Trophoblast cell (in vitro differentiated cells and primary cell): ENCODE measurements around the gene SLC4A3.

Experiments used
- DNase-seq, 2 donors: peaks; one replicate each; pipeline ENCODE4 v3.0.0-alpha.2; 2016
- H2AFZ ChIP-seq: 2 replicates; pipeline ENCODE4 v1.6.1; 2013; ENCODE audit warnings: low read length, moderate library complexity, mild to moderate bottlenecking; ENCODE audit not compliant: insufficient read depth, poor library complexity
- H2AK5ac ChIP-seq: 2 replicates; pipeline ENCODE4 v1.6.1; 2013; ENCODE audit warnings: mild to moderate bottlenecking, low read length
- H2BK120ac ChIP-seq: 2 replicates; pipeline ENCODE4 v1.6.1; 2013; ENCODE audit warnings: low read length, mild to moderate bottlenecking, moderate library complexity; ENCODE audit not compliant: insufficient read depth, poor library complexity
- H2BK12ac ChIP-seq: 2 replicates; pipeline ENCODE4 v1.6.1; 2013; ENCODE audit warnings: mild to moderate bottlenecking, low read length, moderate library complexity
- H2BK5ac ChIP-seq: 2 replicates; pipeline ENCODE4 v1.6.1; 2013; ENCODE audit warnings: low read length, low read depth, moderate library complexity, mild to moderate bottlenecking; ENCODE audit not compliant: poor library complexity
- H3K14ac ChIP-seq: 2 replicates; pipeline ENCODE4 v1.6.1; 2013; ENCODE audit warnings: mild to moderate bottlenecking, low read length
- H3K18ac ChIP-seq: 2 replicates; pipeline ENCODE4 v1.6.1; 2013; ENCODE audit warnings: mild to moderate bottlenecking, low read length
- H3K23ac ChIP-seq: 2 replicates; pipeline ENCODE4 v1.6.1; 2013; ENCODE audit warnings: low read length
- H3K27ac ChIP-seq: 2 replicates; pipeline ENCODE4 v1.5.1; 2013; ENCODE audit warnings: low read depth, mild to moderate bottlenecking, inconsistent platforms, low read length, moderate library complexity
- H3K27me3 ChIP-seq: 2 replicates; pipeline ENCODE4 v1.6.1; 2013; ENCODE audit warnings: inconsistent platforms, mild to moderate bottlenecking, low read length, moderate library complexity; ENCODE audit not compliant: insufficient read depth
- H3K36me3 ChIP-seq, 2 experiments: 1 replicate in 1 of 2; 2 replicates in 1 of 2; pipeline ENCODE4 v1.6.1; 2013; ENCODE audit warnings: low read length in 2 of 2, mild to moderate bottlenecking in 2 of 2, moderate library complexity in 1 of 2; ENCODE audit not compliant: insufficient read depth in 2 of 2, control insufficient read depth in 1 of 2
- H3K4ac ChIP-seq: 2 replicates; pipeline ENCODE4 v1.6.1; 2013; ENCODE audit warnings: low read depth, mild to moderate bottlenecking, low read length, moderate library complexity
- H3K4me1 ChIP-seq, 2 experiments: 1 replicate in 1 of 2; 2 replicates in 1 of 2; pipeline ENCODE4 v1.6.1; 2013; ENCODE audit warnings: low read length in 2 of 2, mild to moderate bottlenecking in 2 of 2, moderate library complexity in 1 of 2; ENCODE audit not compliant: insufficient read depth in 2 of 2, control insufficient read depth in 1 of 2
- H3K4me2 ChIP-seq: 2 replicates; pipeline ENCODE4 v1.6.1; 2013; ENCODE audit warnings: inconsistent platforms, mild to moderate bottlenecking, low read length, moderate library complexity
- H3K4me3 ChIP-seq: 2 replicates; pipeline ENCODE4 v1.5.1; 2013; ENCODE audit warnings: mild to moderate bottlenecking, low read depth, low read length, inconsistent platforms
- H3K79me1 ChIP-seq: one replicate; pipeline ENCODE4 v1.6.1; 2013; ENCODE audit warnings: low read length
- H3K79me2 ChIP-seq: 2 replicates; pipeline ENCODE4 v1.6.1; 2013; ENCODE audit warnings: low read length, mild to moderate bottlenecking; ENCODE audit not compliant: control insufficient read depth, insufficient read depth, poor library complexity
- H3K9ac ChIP-seq: 2 replicates; pipeline ENCODE4 v1.6.1; 2013; ENCODE audit warnings: mild to moderate bottlenecking, low read length
- H3K9me3 ChIP-seq: 2 replicates; pipeline ENCODE4 v1.6.1; 2013; ENCODE audit warnings: low read depth, mild to moderate bottlenecking, control low read depth, inconsistent platforms, low read length; ENCODE audit not compliant: insufficient read depth
- H4K12ac ChIP-seq: 2 replicates; pipeline ENCODE4 v1.6.1; 2013; ENCODE audit warnings: low read depth, mild to moderate bottlenecking, low read length, moderate library complexity
- H4K8ac ChIP-seq: 2 replicates; pipeline ENCODE4 v1.6.1; 2013; ENCODE audit warnings: low read depth, mild to moderate bottlenecking, low read length, moderate library complexity
- H4K91ac ChIP-seq: one replicate; pipeline ENCODE4 v1.6.1; 2013; ENCODE audit warnings: low read depth, mild to moderate bottlenecking, low read length, moderate library complexity
- WGBS: extraction: QIAGEN DNeasy Blood & Tissue Kit; methylation state at CpG from one replicate; pipeline ENCODE4 v1.1.7; 2013; ENCODE audit warnings: missing lambda C conversion rate; ENCODE audit not compliant: insufficient read length, insufficient coverage; ENCODE audit errors: extremely low coverage; 5-methylcytosine and 5-hydroxymethylcytosine counted together

The SLC4A3 gene

DNA sequence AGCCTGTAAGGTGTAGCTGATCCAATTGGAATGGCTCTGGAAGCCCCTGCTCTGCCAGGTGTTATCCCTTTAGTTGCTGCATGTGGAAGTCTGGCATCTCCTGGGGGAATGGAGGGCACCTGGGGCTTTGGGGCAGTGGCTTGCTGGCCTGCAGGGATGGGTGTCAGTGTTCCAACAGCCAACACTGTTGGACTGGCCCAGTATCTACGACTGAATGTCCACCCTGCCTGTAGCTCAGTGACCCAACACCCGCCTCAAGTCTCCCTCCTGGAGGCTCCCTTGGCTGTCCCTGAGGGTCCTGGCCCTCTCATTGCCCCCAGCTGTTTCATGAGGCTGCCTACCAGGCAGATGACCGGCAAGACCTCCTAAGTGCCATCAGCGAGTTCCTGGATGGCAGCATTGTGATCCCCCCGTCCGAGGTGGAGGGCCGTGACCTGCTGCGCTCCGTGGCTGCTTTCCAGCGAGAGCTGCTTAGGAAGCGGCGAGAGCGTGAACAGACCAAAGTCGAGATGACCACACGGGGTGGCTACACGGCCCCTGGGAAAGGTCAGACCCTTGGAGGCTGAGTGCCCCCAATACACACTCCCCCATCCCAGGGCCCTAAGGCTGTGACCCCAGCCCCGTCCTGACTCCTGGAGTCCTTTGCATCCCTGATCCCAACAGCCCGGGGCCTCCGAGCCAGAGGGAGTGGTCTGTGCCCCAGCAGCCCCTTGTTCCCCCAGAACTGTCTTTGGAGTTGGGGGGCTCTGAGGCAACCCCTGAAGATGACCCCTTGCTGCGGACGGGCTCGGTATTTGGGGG lies 7.7 kb downstream of the SLC4A3 start:
- Histone ChIP-seq H4K12ac (no peak overlapping the region), H3K4me2 (no peak overlapping the region), H2AK5ac (no peak overlapping the region), H3K36me3 (peaks cover 22 to 35% of the 10 kb centered on the region in 2 experiments), H3K4me1 (no peaks in the 10 kb centered on the region), H4K8ac (no peak overlapping the region), H3K4ac (no peak overlapping the region), H3K27me3 (no peaks in the 10 kb centered on the region), H3K9ac (no peak overlapping the region), H3K27ac (no peak overlapping the region), H3K9me3 (peaks cover 7% of the 10 kb centered on the region), H3K79me2 (no peaks in the 10 kb centered on the region), H4K91ac (no peak overlapping the region), H3K23ac (no peak overlapping the region), H3K18ac (no peak overlapping the region), H3K79me1 (no peaks in the 10 kb centered on the region), H2BK120ac (no peak overlapping the region), H3K14ac (no peak overlapping the region), H3K4me3 (no peak overlapping the region), H2BK12ac (no peak overlapping the region), H2AFZ (no peak overlapping the region), H2BK5ac (no peak overlapping the region)
- DNase-seq: no peak
- no CpG with 5 or more reads among the region's 22 CpGs for WGBS

GRCh38 chr2:219636144-219636915 lies 8.9 kb downstream of the SLC4A3 start:
- no peak overlapping the region for H3K23ac ChIP-seq
- H3K9me3 ChIP-seq: peaks cover 7% of the 10 kb centered on the region
- H3K27ac ChIP-seq: no peak overlapping the region
- no peak overlapping the region for H2BK12ac ChIP-seq
- H3K4me1 ChIP-seq: no peaks in the 10 kb centered on the region
- H3K18ac ChIP-seq: no peak overlapping the region
- H2AK5ac ChIP-seq: no peak overlapping the region
- H3K4ac ChIP-seq: no peak overlapping the region
- H4K91ac ChIP-seq: no peak overlapping the region
- H3K79me1 ChIP-seq: no peaks in the 10 kb centered on the region
- no peak overlapping the region for H3K9ac ChIP-seq
- no CpG with 5 or more reads among the region's 24 CpGs for WGBS
- H3K4me2 ChIP-seq: no peak overlapping the region
- no peaks in the 10 kb centered on the region for H3K27me3 ChIP-seq
- H2AFZ ChIP-seq: no peak overlapping the region
- H4K8ac ChIP-seq: no peak overlapping the region
- H3K36me3 ChIP-seq: peaks cover 26 to 41% of the 10 kb centered on the region in 2 experiments
- no peak overlapping the region for H3K14ac ChIP-seq
- H3K79me2 ChIP-seq: no peaks in the 10 kb centered on the region
- no peak overlapping the region for H4K12ac ChIP-seq
- no peak overlapping the region for H2BK5ac ChIP-seq
- DNase-seq: no peak
- H3K4me3 ChIP-seq: no peak overlapping the region
- H2BK120ac ChIP-seq: no peak overlapping the region

- Histone ChIP-seq H3K4me3 (no peak overlapping the region), H3K9ac (no peak overlapping the region), H2BK5ac (no peak overlapping the region), H3K4ac (no peak overlapping the region), H3K18ac (no peak overlapping the region), H3K14ac (no peak overlapping the region), H3K9me3 (peaks cover 7% of the 10 kb centered on the region), H2AK5ac (no peak overlapping the region), H3K79me1 (peaks cover 2% of the 10 kb centered on the region), H3K23ac (no peak overlapping the region), H2BK12ac (no peak overlapping the region), H3K79me2 (no peaks in the 10 kb centered on the region), H2AFZ (no peak overlapping the region), H3K27ac (no peak overlapping the region), H4K8ac (no peak overlapping the region), H3K27me3 (no peaks in the 10 kb centered on the region), H4K12ac (no peak overlapping the region), H3K36me3 (peaks cover 23 to 38% of the 10 kb centered on the region in 2 experiments), H3K4me1 (no peaks in the 10 kb centered on the region), H2BK120ac (no peak overlapping the region), H4K91ac (no peak overlapping the region), H3K4me2 (no peak overlapping the region)
- WGBS: 100% methylated on average over 1 of the region's 13 CpGs
- no peak for DNase-seq
These were observed 9.8 kb downstream of the SLC4A3 start for GRCh38 chr2:219636941-219637841.

GRCh38 chr2:219637842-219638185 lies 10.4 kb downstream of the SLC4A3 start:
- Histone ChIP-seq H3K4ac (no peak overlapping the region), H3K9me3 (peaks cover 5% of the 10 kb centered on the region), H3K27me3 (no peaks in the 10 kb centered on the region), H2BK120ac (no peak overlapping the region), H4K12ac (no peak overlapping the region), H3K9ac (no peak overlapping the region), H3K18ac (no peak overlapping the region), H3K79me1 (peaks cover 4% of the 10 kb centered on the region), H4K91ac (no peak overlapping the region), H3K14ac (no peak overlapping the region), H3K4me3 (no peak overlapping the region), H2BK5ac (no peak overlapping the region), H4K8ac (no peak overlapping the region), H3K27ac (no peak overlapping the region), H2AFZ (no peak overlapping the region), H3K79me2 (no peaks in the 10 kb centered on the region), H3K4me1 (peaks cover 2% of the 10 kb centered on the region in 2 experiments), H3K4me2 (no peak overlapping the region), H3K23ac (no peak overlapping the region), H2BK12ac (no peak overlapping the region), H3K36me3 (peaks cover 17 to 32% of the 10 kb centered on the region in 2 experiments), H2AK5ac (no peak overlapping the region)
- no CpG with 5 or more reads among the region's 9 CpGs for WGBS
- no peak for DNase-seq
